HG02571 (cell line): ENCODE results near the gene LYZL2.
"Not testable (repeated sequence)": the region's sequence is repeated elsewhere in the genome, so short reads cannot be mapped to it uniquely, and the experiment has no call there.

Experiments
- ATAC-seq: cut with Tn5 transposase; IDR thresholded peaks from one replicate; pipeline ENCODE4 v1.9.1; 2021; ENCODE audit warnings: mild to moderate bottlenecking, moderate library complexity; ENCODE audit not compliant: unreplicated experiment

Gene LYZL2

DNA sequence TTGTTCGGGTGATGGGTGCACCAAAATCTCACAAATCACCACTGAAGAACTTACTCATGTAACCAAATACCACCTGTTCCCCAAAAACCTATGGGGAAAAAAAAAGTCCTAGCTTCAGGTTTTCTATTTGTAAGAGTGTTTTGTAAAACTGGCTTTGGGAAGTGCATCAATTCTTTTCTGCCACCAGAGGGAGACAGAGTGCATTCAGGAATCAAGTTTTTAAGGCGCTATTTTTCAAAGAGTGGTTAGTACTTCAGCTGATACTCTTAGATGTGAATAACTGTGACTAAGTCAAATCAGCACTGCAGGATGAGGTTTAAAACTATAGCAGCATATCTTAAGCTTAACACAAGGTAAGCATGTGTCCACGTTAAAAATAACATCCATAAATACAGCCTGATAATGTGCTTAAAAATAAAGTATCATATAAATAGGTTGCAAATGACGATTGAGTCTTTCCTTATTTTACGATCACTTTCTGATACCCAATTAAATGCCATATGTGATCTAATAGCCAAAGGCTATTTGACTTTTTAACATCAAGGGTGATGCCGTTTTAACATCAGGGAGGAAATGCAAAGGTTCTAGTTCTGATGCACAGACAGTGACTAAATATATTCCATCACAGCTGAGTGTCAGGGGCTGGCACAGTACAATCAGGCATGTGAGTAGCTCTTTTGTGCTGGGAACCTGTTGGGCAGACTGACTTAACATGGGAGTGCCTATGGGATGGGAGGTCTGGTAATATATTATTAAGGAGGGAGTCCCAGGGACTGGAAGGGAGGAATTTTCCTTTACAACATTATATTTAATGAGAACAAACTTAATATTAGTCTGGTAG, 10.6 kb upstream of the LYZL2 start:
- no peak for ATAC-seq

GRCh38 chr10:30637881-30638467, 8.4 kb upstream of the LYZL2 start:
- ATAC-seq, result no peak

GRCh38 chr10:30631188-30631587, 1.6 kb upstream of the LYZL2 start:
- no peak for ATAC-seq

DNA sequence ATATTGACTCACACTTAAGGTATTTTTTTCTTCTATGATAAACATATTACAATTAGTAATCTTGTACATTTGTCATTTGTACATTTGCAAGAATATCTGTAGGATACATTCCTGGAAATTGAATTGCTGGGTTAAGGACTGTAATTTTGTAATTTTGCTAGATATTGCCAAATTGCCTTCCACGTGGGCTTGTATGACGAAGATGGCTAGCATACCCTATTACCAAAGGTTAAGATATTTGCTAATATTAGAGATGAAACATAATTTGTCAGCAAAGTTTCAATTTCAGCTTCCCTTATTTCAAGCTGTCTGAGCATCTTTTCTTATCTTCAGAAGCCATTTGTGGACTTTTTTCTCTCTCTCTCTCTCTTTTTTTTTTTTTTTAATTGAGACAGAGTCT, 1.0 kb upstream of the LYZL2 start:
- no peak for ATAC-seq

DNA sequence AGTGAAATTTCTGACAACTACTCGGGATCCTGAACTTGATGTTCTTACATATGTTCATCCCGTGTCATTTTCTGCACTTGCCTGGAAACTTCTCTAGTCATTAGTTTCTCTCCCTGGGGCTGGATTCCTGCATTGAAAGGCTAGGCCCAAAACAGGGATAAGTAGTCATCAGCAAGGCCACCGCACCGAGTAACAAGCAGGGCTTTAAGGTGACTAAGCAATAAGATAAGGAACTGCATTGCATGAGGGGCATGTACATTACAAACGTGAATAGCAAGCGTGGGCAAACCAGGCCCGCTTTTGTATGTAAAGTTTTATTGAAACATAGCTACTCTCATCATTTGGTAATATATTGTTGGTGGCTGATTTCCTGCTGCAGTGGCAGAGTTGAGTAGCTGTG, 977 bp downstream of the LYZL2 start:
- ATAC-seq, result not testable (repeated sequence)

DNA sequence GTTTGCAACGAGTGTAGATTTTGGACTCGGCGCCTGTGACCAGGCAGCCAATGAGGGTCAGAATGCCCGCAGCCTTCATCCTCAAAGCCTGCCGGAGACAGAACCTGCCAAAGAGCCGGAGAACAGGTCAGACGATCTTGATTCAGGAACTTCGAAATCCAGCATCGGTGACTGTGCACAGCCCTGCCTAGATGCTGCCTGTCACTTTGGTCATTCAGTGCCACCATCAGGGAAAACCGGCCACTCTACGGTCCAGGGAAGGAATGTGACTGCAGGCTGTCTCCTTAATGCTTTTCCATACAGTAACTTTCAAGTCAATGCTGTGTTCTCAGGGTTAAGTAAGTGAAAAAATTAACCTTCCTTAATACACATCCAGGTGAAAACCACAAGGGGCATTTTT, 2.7 kb downstream of the LYZL2 start:
- ATAC-seq, result not testable (repeated sequence)

DNA sequence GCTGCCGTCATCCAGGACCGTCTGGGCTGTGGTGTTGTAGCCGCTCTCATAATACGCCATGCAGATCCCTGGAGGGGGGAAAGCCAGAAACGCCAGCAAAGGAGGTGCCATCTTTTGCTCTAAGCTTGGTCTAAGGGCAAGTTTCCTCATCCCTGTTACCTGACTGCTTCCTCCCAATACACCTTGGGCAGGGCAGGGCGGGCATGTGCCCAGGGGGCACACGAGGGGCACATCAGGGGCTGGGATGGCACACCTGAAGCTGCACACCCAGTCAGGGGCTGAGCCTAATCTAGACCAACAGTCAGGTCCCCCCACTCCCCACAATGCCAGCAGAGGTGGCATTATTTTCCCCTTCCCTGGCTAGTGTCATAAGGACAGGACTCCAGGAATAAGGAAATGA, 3.4 kb downstream of the LYZL2 start:
- not testable (repeated sequence) for ATAC-seq

DNA sequence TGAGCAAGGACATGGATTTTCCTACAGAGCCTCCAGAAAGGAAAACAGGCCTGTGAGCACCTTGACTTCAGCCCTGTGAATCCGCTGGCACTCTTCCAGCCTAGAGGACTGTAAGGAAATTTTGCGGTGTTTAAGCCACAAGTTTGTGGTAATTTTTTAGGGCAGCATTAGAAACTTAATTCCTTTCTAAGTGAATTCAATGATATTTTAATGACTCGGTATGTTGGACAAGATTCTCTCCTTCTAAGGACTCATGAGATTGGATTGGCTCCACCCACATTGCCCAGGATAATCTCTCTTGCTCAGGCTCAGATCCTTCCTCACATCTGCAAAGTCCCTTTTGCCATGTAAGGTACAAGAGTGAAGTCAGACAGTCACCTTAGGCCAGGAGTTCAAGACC, 4.5 kb downstream of the LYZL2 start:
- no peak for ATAC-seq

- no peak for ATAC-seq
These were observed 9.6 kb downstream of the LYZL2 start for GRCh38 chr10:30619966-30620365.

- ATAC-seq, result no peak
These were observed 12.5 kb downstream of the LYZL2 start for GRCh38 chr10:30617070-30617469.

- not testable (repeated sequence) for ATAC-seq
These were observed 18.5 kb downstream of the LYZL2 start for GRCh38 chr10:30611041-30611440.

DNA sequence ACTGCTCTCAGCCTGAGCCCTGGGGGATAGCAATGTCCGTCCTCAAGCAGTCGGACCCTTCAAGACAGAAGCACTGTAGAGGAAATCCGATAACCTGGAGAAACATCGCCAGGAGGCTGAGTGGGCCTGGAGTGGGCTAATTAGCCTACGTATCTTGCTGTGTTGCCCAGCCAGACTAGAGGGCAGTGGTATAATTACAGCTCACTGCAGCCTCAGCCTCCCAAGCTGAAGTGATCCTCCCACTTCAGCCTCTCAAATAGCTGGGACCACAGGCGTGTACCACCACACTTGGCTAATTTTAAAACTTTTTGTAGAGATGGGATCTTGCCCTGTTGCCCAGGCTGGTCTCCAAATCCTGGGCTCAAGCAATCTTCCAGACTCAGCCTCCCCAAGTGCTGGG, 21.7 kb downstream of the LYZL2 start:
- ATAC-seq, result no peak

- no peak for ATAC-seq
These were observed 23.2 kb downstream of the LYZL2 start for GRCh38 chr10:30606313-30606712.

DNA sequence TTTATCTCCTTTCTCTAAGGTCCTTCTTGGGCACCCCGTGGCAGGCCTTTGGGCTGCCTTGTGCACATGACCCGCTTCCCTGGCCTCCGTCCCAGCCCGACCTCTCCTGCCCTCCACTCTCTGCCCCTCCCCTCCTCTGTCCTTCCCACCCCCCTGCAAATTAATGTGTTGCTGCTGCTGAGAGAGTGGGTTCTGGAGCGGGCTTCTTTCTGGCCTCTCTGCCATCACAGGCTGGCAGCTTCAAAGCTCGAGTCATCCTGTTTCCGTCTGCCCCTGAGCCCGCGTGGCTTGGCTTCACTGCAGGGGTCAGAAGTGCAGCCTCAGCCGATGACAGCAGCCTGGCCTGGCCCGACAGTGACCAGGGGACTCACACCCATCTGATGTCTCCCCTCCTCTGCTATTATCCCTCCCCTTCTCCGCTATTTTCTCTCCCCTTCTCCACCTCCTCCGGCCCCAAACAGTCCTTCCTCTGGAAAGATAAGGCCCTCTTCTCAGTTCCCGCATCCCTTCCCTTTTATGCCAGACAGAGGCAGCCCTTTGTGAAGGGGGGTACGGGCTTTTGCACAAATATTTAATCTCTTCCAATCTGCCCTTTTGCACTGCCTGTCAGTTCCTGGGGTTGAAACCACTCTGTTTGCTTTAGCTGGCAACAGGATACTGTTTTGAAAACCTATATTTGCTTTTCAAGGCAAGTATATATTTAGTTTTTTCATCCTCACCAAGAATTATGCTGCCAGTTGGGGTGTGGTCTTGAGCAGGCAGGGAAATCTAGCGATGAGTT, 24.0 kb downstream of the LYZL2 start:
- ATAC-seq, result not testable (repeated sequence)

GRCh38 chr10:30603589-30603988, 26.0 kb downstream of the LYZL2 start:
- no peak for ATAC-seq

GRCh38 chr10:30602747-30603146, 26.8 kb downstream of the LYZL2 start:
- no peak for ATAC-seq

GRCh38 chr10:30600005-30600404, 29.5 kb downstream of the LYZL2 start:
- ATAC-seq, result no peak

GRCh38 chr10:30598105-30598776, 31.3 kb downstream of the LYZL2 start:
- no peak for ATAC-seq

GRCh38 chr10:30597433-30597824, 32.1 kb downstream of the LYZL2 start:
- not testable (repeated sequence) for ATAC-seq

GRCh38 chr10:30596493-30597432, 32.8 kb downstream of the LYZL2 start:
- not testable (repeated sequence) for ATAC-seq
